Measurements from ENCODE around the gene AGRP. TPM values are rescaled to one million over a fixed set of nuclear protein-coding genes. Genes with fewer than 3 reads are reported as not detected.
"Not testable (repeated sequence)": the region's sequence is repeated elsewhere in the genome, so short reads cannot be mapped to it uniquely, and the experiment has no call there.

AGRP gene
- total RNA-seq, 1 donor from 2014 or later: not detected

DNA sequence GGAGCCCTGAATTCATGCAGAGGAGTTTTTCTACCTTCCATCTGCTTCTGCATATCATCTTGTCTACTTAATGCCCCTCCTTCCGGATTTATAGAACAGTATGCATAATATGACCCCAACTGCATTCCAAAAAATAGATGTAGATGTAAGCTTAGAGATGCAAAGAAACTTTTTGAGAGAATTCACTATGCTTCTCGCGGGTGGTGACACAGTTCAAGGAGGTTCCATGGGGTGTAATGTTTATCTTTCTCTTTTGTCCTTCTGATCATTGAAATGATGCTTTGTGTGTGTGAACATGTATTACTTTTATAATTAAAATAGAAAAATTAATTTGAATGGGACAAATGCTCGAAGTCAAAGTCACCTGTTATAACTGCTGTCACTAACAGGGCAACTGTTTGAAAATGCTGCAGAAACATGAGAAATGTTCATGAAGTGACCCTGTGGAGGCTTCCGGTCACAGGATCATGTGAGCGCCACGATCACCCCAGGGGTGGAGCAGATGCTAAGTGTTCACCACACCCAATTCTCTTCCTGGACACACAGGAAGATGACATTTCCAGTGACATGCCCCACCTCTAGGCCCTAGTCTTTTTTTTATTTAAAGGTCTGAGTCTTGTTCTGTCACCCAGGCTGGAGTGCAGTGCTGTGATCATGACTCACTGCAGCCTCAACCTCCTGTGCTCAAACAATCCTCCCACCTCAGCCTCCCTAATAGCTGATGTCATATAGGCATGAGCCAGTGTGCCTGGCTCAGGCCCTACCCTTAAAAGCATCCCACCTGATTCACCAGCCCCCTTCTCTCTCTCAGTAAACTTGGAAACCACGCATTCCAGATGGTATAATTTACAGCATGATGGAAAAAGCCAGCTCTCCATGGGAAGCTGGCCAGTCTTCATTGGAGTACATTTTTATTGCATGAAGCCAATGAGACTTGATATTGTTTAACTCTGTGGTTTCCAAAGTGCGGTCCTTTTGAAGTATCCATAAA is 21.0 kb upstream of the AGRP start:
- no peak for DNase-seq (ENCODE audit: low spot score)

DNA sequence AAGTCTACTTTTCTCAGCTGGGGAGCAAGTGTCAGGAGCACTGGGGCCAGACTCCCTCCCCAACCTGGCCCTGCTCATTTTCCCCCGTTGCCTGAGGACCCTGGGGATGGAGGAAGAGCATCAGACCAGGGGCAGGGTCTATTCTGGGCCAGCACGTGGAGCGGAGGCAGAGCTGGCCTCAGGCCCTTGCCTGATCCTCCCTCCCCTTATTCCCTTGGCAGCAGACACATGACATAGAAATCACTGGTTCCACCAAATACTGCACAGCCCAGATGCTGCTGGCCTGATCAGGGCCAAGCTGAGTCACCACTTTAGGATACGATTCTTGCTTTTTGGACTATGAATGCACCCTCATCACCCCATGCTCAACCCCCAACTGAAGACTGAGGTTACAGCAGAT is 15.8 kb upstream of the AGRP start:
- no peak for DNase-seq (ENCODE audit: low spot score)

DNA sequence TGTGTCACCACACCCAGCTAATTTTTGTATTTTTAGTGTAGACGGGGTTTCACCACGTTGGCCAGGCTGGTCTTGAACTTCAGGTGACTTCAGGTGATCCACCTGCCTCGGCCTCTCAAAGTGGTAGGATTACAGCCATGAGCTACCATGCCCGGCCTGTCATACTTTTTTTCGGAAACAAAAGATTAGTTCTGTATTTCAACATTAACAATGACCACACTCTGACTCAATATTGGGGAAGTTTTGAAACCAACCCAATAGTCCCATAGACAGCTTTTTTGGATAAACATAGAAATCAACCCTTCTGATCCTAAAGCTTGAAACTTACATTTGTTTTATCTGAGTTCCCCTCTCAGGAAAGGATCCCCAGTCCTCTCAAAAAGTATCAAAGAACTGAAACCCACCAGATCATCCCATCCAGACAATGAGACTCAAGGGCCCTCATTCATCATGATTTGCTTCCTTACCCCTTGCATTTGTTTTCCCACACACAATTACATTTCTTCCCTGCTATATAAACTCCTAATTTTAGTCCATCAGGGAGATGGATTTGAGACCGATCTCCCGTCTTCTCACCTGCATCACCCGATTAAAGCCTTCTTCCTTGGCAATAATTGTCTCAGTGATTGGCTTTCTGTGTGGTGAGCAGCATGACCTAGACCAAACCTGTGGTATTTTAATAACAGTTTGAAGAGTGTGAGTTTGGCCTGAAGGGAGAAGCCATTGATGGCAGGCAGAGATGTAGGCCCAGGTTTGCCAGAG is 7.2 kb upstream of the AGRP start:
- DNase-seq (ENCODE audit: low spot score): no peak

DNA sequence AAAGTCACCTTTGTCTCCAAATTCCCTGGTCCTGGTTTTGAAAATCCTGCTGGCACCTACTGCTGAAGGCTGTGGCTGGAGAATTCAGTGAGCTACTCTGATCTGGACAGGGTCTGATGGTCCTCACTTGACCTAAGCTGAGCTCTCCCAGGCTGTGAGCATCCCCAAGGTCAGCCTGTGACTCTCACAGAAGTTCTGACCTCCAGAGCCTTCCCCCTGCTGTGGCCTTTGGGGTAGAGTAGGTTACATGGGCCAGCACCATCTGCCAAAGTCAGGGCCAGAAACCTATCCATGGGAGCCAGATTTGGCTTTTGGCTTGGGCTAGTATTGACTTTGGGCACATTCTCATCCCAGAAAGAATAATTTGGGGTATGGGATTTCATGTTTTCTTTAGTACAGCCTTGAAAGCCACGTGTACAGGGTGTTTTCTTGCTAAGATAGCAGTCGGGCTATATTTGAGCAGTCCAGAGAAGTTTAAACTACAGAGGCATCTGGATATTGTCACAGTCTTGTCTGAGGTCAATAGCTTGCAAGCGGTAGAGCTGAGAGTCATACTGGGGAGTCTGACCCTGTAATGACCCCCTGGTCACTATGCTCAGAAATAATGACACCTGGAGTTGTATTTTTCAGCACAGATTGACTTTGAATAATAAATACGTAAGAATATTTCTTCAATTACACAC is 6.2 kb upstream of the AGRP start:
- DNase-seq (ENCODE audit: low spot score): no peak

DNA sequence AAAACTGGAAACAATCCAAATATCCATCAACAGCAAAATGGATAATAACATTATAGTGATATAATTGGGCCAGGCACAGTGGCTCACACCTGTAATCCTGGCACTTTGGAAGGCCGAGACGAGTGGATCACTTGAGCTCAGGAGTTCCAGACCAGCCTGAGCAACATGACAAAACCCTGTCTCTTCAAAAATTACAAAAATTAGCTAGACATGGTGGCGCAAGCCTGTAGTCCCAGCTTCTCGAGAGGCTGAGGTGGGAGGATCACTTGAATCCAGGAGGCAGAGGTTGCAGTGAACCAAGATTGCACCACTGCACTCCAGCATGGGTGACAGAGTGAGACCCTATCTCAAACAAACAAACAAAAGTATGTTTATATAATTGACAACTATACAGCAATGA is 4.2 kb upstream of the AGRP start:
- not testable (repeated sequence) for DNase-seq (ENCODE audit: low spot score)

DNA sequence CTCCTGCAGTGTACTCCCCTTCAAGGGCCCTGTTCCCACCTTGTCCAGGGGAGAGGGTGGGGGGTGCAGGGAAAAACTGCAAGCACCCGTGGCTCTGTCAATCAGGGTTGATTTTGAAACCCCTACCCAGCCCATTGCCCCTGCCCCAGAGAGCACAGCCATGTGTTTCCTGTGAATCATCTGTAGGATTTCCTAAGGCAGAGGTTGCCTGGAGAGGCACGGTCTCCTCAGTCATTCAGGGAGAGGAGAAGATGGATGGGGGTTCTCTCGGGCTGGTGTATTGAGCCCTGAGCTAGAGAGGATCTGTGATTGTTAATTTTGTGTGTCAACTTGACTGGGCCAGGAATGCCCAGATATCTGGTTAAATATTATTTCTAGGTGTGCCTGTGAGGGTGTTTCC is 3.5 kb upstream of the AGRP start:
- no peak for DNase-seq (ENCODE audit: low spot score)

DNA sequence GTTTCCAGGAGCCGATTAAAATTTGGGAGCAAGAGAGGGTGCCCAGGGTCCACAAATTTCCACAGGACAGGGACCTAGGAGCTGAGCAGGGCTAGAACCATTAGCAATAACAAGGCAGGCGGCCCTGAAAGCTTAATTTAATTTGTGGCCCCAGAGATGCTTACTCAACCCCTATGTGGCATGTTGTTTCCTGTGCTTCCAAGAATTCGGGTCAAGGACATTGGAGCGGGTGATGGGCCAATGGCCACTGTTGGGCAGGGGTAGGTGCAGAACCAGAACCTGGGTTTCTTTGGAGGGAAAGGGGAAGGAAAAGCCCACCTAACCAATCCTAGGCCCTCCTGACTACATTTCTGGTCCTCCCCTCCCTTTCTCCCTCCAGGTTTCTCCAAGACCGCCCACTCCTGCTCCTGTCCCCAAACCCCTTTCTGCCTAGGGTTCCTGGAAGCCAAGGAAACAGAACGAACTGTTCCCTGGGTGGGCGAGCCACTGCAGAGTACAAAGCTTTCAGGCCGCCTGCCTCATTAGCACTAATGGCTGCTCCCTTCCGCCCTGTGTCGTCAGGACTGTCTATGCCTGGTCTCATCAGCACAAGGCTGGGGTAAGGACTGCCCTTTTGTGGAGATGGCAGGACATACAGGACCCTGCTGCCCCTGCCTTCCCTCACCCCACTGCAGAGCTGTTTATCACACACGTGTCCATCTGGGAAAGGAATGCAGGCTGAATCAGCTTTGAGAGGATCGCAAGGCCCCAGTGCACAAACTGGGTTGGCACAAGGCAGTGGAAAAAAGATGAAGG is 581 bp upstream of the AGRP start:
- no peak for DNase-seq (ENCODE audit: low spot score)

DNA sequence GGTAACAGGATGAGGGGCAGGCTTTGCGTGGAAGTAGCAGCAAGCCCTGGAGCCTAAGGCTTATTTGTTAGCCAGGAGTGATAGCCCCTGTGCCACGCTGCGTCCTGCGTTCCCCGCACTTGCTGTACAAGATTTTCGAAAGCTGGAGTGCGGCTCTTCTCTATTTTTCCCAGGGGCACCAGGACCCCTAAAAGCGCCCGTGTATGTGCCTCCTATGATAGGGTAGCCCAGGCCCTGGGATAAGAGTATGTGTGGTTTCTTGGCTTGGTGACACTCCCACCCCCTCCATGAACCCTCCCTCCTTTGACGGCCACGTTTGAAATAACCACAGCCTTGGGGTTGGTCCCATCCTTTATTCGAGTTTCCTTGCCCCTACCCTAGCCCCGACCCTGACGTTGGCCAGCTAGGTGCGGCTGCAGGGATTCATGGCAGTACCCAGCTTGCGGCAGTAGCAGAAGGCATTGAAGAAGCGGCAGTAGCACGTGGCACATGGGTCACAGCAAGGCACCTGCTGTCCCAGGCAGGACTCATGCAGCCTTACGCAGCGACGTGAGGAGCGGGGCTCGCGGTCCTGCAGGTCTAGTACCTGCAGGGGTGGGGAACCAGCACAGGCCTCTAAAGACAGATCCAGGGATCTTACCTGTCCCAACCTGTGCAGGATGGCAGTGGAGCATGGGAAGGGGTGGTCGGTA is 968 bp downstream of the AGRP start:
- no peak for DNase-seq (ENCODE audit: low spot score)

DNA sequence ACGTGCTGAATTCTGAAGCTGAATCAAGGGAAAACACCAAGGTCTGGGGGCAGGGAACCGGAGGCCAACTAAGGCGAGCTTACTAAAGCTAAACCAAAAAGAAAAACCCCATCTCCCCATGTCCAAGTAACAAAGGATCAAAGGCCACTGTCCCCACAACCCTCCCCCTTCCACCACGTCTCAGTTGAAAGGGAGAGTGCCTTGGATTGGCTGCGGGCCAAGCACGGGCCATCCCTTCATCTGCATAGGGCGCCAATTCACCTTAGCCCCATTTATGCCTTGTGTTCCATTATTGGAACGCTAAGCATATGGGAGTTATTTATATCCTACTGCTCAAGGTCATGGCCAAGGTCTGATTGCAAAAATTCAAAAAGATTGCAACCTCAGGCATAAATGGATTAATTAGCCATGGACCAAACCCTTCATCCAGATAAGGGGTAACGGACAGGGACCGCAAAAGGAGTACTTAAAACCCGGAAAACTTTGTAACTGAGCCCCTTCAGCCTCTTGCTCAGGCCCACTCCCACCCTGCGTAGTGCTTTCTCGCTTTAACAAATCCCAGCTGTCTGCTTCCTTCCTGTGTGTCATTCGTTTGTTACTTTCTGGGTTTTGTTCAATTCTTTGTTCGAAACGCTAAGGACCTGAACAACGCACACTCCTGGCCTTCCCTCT is 1.6 kb downstream of the AGRP start:
- DNase-seq (ENCODE audit: low spot score): no peak

DNA sequence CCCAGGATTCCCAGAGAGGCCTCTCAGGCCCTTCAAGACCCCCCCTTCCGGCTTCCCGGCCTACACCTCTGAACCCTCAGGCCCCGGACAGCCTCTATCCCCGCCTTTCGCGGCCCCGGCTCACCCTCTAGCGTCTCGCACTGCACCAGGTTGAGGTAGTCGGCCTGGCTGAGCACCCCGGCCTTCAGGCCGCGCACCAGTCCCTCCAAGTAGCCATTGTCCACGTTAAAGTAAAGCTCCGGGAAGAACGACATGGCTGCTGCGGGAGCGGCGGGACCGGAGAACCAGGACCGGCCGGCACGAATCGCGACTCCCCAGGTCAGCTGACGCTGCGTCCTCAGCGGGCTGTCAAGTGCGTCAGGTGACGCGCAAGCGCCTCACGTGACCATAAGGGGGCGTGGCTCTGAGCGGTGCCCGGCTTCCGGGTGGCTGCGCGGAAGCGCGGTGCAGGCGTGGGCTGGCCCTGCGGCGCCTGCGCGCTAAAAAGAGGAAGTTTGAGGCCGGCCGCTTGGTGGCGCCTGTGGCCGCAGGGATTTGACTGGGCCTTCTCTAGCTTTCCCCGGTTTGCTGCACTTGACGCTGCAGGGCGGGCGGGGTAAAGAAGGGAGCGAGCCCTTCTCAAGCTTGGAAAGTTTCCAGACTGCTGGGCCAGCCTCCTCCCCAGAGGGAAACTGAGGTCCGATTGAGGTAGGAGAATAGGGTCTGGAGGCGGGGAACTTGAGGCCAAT is 2.4 kb downstream of the AGRP start, which contains the start of gene ATP6V0D1:
Gene ATP6V0D1, minus strand, starts transcription at position 325 of the 728 bp plus-strand sequence. Its CDS starts 71 bp downstream, at position 254.
- DNase-seq (ENCODE audit: low spot score): peak; percentile 100

DNA sequence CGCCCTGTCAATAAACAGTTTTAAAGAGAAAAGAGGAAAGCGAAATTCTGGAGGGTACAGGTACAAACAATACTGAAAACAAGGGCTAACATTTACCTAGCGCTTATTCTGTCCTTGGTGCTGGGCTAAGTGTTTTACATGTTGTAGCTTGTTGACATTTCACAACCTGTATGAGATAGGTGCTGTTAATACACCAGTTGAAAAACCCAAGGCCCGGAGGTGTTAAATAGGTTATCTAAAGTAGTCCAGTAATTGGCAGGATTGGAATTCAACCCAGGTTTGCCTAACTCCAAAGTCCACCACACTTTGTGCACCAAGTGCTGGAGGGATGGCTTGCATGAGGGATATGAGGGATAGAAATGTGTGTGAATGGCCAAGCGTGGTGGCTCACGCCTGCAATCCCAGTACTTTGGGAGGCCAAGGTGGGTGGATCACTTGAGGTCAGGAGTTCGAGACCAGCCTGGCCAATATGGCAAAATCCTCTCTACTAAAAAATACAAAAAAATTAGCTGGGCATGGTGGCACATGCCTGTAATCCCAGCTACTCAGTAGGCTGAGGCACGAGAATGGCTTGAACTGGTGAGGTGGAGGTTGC is 5.3 kb downstream of the AGRP start:
- DNase-seq (ENCODE audit: low spot score): no peak

DNA sequence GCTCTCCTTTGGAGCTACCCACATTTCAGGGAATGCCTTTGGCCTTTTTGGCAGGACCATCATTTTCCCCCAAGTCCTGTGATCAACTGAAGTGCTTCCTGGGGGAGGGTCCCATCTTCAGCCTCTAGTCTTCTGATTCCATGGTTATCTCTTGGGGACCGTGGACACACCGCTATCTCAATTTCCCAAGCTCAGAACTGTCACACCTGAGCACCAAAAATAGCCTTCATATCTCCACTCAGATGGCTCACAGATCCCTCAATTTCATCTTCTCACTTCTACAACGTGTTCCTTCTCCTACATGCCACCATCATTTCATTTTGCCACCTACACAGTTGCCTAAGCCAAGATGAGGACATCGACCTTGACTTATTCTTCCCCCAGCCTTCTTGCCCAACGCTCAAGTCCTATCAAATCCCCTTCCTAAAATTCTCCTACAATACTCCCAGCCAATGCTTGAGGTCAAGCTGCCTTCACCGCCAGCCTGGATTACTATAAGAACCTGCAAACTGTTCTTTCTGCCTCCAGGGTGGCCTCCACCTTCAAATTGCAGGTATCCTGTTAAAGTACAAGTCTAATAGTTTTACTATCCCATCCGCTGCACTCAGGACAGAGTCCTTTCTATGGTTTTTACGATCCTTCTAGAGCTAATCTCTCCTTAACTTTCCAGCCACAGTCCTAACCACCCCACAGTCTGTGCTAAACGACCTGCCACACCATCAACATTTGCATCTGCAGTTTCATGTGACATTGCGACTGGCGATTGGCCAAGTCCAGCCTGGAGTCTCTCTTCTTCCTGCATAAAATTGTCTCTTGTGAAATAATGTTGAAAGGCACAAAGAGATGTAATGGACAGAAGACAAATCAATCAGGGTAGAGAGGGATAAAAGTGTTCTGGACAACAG is 8.5 kb downstream of the AGRP start:
- no peak for DNase-seq (ENCODE audit: low spot score)

DNA sequence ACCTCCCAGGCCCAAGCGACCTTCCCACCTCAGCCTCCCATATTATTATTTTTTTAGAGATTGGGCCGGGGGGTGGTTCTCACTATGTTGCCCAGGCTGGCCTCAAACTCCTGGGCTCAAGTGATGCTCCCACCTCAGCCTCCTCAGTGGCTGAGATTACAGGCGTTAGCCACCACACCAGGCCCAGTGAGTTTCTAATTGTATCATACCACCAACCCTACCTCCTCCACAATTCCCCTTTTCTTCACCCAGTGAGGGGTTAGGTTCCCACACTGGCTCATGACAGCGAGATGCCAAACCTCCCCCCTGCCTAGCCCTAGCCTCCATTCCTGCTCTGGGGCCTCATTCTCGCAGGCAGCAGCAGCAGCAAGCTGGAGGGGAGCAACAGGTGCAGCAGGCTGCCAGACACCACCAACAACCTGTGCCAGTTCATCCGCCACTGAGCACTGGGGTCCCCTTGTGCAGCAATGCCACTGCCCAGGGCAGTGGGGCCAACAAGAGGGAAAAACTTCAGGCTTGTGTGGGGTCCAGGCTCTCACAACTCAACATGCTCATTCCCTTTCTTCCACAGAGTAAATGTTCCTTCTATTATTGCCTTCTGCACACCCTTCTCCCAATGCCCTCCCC is 11.5 kb downstream of the AGRP start:
- DNase-seq (ENCODE audit: low spot score): no peak

DNA sequence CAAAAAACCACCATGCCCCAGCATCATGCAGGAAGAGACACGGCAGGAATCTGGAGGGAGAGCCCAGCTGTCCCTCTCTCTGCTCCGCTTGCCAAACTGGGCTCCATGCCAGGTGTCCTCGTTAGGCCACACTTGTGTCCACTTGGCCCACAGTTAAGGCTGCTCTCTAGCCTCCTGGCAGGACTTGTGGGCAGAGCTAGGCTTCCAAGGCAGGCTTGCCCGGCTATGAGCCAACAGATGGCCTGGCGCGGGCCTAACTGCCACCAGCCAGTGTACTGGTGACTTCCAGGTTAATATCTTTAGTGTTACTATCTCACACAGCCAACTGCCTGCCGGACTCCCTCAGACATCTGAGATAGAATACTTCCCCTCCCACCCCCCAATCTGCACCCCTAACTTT is 13.0 kb downstream of the AGRP start:
- no peak for DNase-seq (ENCODE audit: low spot score)

DNA sequence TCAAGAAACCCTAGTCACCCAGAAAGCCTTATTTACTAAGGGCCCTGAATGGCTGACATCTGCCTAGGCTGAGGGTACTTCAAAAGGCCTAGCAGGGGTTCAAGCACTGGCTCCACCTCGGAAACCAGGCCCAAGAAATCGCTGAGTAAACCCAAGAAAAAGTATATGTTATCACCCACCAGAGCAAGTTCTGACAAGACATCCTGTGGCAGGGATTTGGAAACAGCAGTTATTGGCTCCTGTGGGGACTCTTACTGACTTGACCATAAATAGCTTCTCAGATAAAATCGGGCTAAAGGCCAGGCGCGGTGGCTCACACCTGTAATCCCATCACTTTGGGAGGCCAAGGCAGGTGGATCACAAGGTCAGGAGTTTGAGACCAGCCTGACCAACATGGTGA is 14.6 kb downstream of the AGRP start:
- no peak for DNase-seq (ENCODE audit: low spot score)

DNA sequence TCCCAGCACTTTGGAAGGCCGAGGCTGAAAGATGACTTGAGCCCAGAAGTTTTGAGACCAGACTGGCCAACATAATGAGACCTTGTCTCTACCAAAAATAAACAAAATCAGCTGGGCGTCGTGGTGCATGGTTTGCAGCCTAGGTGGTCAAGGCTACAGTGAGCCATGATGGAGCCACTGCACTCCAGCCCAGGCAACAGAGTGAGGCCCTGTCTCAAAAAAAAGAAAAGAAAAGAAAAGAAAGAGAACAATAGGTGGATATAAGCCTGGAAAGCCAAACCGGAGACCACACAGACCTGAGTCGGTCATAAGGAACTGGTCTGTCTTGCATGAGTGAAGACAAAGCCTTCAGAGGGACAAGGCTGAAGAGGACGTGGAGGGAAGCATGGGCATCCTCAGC is 16.8 kb downstream of the AGRP start:
- DNase-seq (ENCODE audit: low spot score): no peak

DNA sequence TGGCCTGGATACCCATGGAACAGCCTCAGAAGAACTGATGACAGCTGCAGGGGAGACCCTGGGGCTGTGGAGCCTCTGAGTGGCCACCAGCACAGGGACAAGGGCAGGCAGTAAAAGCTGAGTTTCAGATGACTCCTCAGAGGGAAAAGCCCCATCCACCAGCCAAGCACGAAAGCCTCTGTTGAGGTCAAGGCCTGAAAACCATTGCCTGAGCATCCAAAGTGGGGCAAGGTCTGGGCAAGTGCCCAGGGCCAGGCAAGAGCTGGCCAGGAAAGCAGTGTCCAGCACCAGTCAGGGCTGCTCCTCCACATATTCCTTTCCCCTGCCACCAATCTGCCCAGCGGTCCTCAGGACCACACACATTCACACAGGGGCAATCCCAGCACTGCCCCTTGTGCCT is 18.8 kb downstream of the AGRP start:
- DNase-seq (ENCODE audit: low spot score): no peak
